ENCODE data around the gene CTAG2. TPM values are rescaled to one million over a fixed set of nuclear protein-coding genes. Genes with fewer than 3 reads are reported as not detected.

Gene CTAG2
- total RNA-seq, 1 experiment from 2014 or later = not detected

DNA sequence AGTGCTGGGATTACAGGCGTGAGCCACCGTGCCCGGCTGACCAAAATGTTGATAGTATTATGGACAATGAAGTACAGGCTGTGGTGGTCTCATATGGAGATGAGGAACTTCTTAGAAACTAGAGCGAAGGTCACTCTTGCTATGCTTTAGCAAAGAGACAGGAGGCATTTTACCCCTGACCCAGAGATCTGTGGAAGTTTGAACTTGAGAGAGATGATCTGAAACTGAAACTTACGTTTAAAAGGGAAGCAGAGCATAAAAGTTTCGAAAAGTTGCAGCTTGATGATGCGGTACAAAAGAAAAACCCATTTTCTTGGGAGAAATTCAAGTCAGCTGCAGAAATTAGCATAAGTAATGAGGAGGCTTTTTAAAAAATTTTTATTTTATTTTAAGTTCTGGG lies 8.5 kb upstream of the CTAG2 start:
- Mint-ChIP-seq H3K4me3 (no peak overlapping the region), H3K9me3 (peaks cover 34% of the 10 kb centered on the region), H3K36me3 (0 out of 2 replicates have a peak, but pooled peaks cover 2% of the 10 kb centered on the region), H3K27ac (no peak overlapping the region), H3K27me3 (ENCODE audit: low read depth) (no peaks in the 10 kb centered on the region), H3K4me1 (no peaks in the 10 kb centered on the region)
- CTCF ChIA-PET = no interaction called here
- POLR2A ChIA-PET = no interaction called here
- DNase-seq (ENCODE audit: low spot score) = no peak
- no peak for ATAC-seq
- TF ChIP-seq FOXP1 (CRISPR knock-in tag; IDR thresholded peaks at IDR 0.05; ENCODE audit: borderline replicate concordance) (no peak), TCF7 (CRISPR knock-in tag; IDR thresholded peaks at IDR 0.05; ENCODE audit: low read depth) (no peak), ZNF138 (CRISPR knock-in tag; conservative IDR thresholded peaks at IDR 0.05) (no peak), CBFB (CRISPR knock-in tag; IDR thresholded peaks at IDR 0.05; ENCODE audit: low read depth) (no peak), TP53 (CRISPR knock-in tag; IDR thresholded peaks at IDR 0.05) (no peak), NFE2L1 (CRISPR knock-in tag; IDR thresholded peaks at IDR 0.05) (no peak), ZNF121 (CRISPR knock-in tag; IDR thresholded peaks at IDR 0.05) (no peak), FOXJ3 (CRISPR knock-in tag; IDR thresholded peaks at IDR 0.05; ENCODE audit: borderline replicate concordance) (no peak)
- TF ChIP-seq, protein P1, sequence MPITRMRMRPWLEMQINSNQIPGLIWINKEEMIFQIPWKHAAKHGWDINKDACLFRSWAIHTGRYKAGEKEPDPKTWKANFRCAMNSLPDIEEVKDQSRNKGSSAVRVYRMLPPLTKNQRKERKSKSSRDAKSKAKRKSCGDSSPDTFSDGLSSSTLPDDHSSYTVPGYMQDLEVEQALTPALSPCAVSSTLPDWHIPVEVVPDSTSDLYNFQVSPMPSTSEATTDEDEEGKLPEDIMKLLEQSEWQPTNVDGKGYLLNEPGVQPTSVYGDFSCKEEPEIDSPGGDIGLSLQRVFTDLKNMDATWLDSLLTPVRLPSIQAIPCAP (CRISPR knock-in tag; IDR thresholded peaks at IDR 0.05) = no peak
- TF ChIP-seq, protein P2, sequence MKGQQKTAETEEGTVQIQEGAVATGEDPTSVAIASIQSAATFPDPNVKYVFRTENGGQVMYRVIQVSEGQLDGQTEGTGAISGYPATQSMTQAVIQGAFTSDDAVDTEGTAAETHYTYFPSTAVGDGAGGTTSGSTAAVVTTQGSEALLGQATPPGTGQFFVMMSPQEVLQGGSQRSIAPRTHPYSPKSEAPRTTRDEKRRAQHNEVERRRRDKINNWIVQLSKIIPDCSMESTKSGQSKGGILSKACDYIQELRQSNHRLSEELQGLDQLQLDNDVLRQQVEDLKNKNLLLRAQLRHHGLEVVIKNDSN (CRISPR knock-in tag; IDR thresholded peaks at IDR 0.05) = no peak
- TF ChIP-seq, protein P3, sequence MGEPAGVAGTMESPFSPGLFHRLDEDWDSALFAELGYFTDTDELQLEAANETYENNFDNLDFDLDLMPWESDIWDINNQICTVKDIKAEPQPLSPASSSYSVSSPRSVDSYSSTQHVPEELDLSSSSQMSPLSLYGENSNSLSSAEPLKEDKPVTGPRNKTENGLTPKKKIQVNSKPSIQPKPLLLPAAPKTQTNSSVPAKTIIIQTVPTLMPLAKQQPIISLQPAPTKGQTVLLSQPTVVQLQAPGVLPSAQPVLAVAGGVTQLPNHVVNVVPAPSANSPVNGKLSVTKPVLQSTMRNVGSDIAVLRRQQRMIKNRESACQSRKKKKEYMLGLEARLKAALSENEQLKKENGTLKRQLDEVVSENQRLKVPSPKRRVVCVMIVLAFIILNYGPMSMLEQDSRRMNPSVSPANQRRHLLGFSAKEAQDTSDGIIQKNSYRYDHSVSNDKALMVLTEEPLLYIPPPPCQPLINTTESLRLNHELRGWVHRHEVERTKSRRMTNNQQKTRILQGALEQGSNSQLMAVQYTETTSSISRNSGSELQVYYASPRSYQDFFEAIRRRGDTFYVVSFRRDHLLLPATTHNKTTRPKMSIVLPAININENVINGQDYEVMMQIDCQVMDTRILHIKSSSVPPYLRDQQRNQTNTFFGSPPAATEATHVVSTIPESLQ (CRISPR knock-in tag; IDR thresholded peaks at IDR 0.05) = no peak
- TF ChIP-seq, protein P4, sequence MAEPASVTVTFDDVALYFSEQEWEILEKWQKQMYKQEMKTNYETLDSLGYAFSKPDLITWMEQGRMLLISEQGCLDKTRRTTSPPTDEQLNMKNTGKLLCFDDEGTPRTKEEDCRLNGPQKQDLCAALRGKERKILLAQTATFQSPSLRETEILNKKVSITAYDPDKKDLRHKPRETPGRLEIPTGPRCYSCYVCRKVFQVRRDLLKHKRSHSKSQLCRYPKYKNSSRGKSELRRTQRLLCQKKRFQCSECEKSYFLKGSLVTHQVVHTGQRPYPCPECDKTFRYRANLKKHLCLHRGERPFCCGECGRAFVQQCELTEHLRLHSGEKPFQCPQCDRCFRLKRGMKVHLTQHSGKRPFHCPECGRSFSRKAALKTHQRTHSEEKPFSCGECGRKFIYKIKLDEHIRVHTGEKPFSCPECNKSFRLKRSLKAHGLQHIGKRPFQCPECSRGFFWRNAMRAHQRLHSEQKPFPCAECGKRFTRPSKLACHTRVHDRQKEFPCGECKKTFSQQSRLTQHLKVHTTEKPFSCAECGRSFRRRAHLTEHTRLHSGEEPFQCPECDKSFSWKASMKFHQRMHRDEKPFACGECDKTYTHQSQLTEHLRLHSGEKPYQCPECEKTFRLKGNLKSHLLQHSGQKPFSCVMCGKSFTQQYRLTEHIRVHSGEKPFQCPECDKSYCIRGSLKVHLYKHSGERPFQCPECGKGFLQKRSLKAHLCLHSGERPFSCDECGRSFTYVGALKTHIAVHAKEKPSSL (CRISPR knock-in tag; conservative IDR thresholded peaks at IDR 0.05) = no peak

DNA sequence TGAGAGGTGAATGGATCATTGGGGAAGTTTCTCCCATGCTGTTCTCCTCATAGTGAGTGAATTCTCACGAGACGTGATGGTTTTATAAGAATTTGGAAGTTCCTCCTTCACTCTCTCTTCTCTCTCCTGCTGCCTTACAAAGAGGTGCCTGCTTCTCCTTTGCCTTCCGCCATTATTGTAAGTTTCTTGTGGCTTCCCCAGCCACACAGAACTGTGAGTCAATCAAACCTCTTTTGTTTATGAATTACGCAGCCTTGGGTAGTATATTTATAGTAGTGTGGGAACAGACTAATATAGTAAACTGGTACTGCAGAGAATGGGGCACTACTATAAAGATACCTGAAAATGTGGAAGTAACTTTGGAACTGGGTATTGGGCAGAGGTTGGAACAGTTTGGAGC lies 7.8 kb upstream of the CTAG2 start:
- no peak for DNase-seq (ENCODE audit: low spot score)
- no peak for ATAC-seq
- POLR2A ChIA-PET = no interaction called here
- Mint-ChIP-seq H3K9me3 (peaks cover 34% of the 10 kb centered on the region), H3K4me1 (no peaks in the 10 kb centered on the region), H3K36me3 (0 out of 2 replicates have a peak, but pooled peaks cover 2% of the 10 kb centered on the region), H3K27ac (no peak overlapping the region), H3K4me3 (no peak overlapping the region), H3K27me3 (ENCODE audit: low read depth) (no peaks in the 10 kb centered on the region)
- no peak for TF ChIP-seq TEAD4 (CRISPR knock-in tag; IDR thresholded peaks at IDR 0.05)
- CTCF ChIA-PET = no interaction called here

DNA sequence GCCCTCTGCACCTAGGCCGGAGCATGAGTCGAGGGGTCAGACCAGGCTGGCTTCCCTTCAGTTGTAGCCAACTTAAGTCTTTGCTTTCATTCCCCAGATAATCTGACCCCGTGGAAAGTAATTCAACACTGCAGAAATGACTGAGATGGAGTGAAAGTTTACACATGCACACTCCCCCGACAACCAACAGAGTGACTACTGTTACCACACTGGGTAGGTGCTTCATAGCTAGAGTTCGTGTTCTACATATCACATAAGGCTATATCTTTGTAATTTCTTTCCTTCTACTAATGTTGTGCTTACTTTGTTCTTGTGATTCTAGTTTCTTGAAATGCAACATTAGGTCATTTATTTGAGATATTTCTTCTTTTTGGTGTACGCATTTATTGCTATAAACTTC lies 7.2 kb upstream of the CTAG2 start:
- H3K27me3 Mint-ChIP-seq (ENCODE audit: low read depth) = no peaks in the 10 kb centered on the region
- H3K4me3 Mint-ChIP-seq = no peak overlapping the region
- POLR2A ChIA-PET = no interaction called here
- no peak for TF ChIP-seq ESRRA (CRISPR knock-in tag; IDR thresholded peaks at IDR 0.05; ENCODE audit: borderline replicate concordance)
- no peak for TF ChIP-seq CREM (CRISPR knock-in tag; IDR thresholded peaks at IDR 0.05)
- TF ChIP-seq ZNF423 (CRISPR knock-in tag; IDR thresholded peaks at IDR 0.05) = no peak
- TF ChIP-seq ZNF138 (CRISPR knock-in tag; conservative IDR thresholded peaks at IDR 0.05) = no peak
- TF ChIP-seq, protein P5, sequence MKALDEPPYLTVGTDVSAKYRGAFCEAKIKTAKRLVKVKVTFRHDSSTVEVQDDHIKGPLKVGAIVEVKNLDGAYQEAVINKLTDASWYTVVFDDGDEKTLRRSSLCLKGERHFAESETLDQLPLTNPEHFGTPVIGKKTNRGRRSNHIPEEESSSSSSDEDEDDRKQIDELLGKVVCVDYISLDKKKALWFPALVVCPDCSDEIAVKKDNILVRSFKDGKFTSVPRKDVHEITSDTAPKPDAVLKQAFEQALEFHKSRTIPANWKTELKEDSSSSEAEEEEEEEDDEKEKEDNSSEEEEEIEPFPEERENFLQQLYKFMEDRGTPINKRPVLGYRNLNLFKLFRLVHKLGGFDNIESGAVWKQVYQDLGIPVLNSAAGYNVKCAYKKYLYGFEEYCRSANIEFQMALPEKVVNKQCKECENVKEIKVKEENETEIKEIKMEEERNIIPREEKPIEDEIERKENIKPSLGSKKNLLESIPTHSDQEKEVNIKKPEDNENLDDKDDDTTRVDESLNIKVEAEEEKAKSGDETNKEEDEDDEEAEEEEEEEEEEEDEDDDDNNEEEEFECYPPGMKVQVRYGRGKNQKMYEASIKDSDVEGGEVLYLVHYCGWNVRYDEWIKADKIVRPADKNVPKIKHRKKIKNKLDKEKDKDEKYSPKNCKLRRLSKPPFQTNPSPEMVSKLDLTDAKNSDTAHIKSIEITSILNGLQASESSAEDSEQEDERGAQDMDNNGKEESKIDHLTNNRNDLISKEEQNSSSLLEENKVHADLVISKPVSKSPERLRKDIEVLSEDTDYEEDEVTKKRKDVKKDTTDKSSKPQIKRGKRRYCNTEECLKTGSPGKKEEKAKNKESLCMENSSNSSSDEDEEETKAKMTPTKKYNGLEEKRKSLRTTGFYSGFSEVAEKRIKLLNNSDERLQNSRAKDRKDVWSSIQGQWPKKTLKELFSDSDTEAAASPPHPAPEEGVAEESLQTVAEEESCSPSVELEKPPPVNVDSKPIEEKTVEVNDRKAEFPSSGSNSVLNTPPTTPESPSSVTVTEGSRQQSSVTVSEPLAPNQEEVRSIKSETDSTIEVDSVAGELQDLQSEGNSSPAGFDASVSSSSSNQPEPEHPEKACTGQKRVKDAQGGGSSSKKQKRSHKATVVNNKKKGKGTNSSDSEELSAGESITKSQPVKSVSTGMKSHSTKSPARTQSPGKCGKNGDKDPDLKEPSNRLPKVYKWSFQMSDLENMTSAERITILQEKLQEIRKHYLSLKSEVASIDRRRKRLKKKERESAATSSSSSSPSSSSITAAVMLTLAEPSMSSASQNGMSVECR (CRISPR knock-in tag; IDR thresholded peaks at IDR 0.05; ENCODE audit: borderline replicate concordance) = no peak
- no peak for TF ChIP-seq RORB (CRISPR knock-in tag; IDR thresholded peaks at IDR 0.05)
- TF ChIP-seq ZBTB21 (CRISPR knock-in tag; IDR thresholded peaks at IDR 0.05; ENCODE audit: borderline replicate concordance) = no peak
- TF ChIP-seq, protein P6, sequence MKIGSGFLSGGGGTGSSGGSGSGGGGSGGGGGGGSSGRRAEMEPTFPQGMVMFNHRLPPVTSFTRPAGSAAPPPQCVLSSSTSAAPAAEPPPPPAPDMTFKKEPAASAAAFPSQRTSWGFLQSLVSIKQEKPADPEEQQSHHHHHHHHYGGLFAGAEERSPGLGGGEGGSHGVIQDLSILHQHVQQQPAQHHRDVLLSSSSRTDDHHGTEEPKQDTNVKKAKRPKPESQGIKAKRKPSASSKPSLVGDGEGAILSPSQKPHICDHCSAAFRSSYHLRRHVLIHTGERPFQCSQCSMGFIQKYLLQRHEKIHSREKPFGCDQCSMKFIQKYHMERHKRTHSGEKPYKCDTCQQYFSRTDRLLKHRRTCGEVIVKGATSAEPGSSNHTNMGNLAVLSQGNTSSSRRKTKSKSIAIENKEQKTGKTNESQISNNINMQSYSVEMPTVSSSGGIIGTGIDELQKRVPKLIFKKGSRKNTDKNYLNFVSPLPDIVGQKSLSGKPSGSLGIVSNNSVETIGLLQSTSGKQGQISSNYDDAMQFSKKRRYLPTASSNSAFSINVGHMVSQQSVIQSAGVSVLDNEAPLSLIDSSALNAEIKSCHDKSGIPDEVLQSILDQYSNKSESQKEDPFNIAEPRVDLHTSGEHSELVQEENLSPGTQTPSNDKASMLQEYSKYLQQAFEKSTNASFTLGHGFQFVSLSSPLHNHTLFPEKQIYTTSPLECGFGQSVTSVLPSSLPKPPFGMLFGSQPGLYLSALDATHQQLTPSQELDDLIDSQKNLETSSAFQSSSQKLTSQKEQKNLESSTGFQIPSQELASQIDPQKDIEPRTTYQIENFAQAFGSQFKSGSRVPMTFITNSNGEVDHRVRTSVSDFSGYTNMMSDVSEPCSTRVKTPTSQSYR (CRISPR knock-in tag; IDR thresholded peaks at IDR 0.05) = no peak
- no peak for TF ChIP-seq SOX15 (CRISPR knock-in tag; IDR thresholded peaks at IDR 0.05)

More for the DNA sequence above, 7.2 kb upstream of the CTAG2 start:
- DNase-seq (ENCODE audit: low spot score) = no peak
- Mint-ChIP-seq H3K9me3 (peaks cover 31% of the 10 kb centered on the region), H3K27ac (no peak overlapping the region), H3K36me3 (0 out of 2 replicates have a peak, but pooled peaks cover 2% of the 10 kb centered on the region), H3K4me1 (no peaks in the 10 kb centered on the region)
- CTCF ChIA-PET = no interaction called here
- ATAC-seq = no peak
